Activated CD4-positive, alpha-beta memory T cell treated with anti-CD3 and anti-CD28 coated beads for 36 hours (primary cell): ENCODE data around the gene ZBTB20. TPM values are rescaled to one million over a fixed set of nuclear protein-coding genes. Genes with fewer than 3 reads are reported as not detected.

Experiments
- CTCF ChIA-PET: fragments of 350-600 bp; sonication (Branson Sonifier 250); formaldehyde crosslinking; loops from one replicate; lab custom pipeline; 2021; ENCODE audit warnings: antibody characterized with exemption, inconsistent platforms; lab: Charles Lee
- POLR2A ChIA-PET: fragments of 350-600 bp; sonication (Branson Sonifier 250); formaldehyde crosslinking; loops from one replicate; lab custom pipeline; 2021; ENCODE audit warnings: antibody characterized with exemption; lab: Charles Lee
- DNase-seq: peaks from one replicate; pipeline ENCODE4 v3.0.0-alpha.2; 2020
- H3K27ac Mint-ChIP-seq: one replicate; pipeline ENCODE4 v1.8.0; 2021; ENCODE audit warnings: mixed read lengths
- H3K27me3 Mint-ChIP-seq: one replicate; pipeline ENCODE4 v1.8.0; 2021; ENCODE audit warnings: mixed read lengths
- H3K36me3 Mint-ChIP-seq: one replicate; pipeline ENCODE4 v1.8.0; 2021; ENCODE audit warnings: mixed read lengths
- H3K4me1 Mint-ChIP-seq: one replicate; pipeline ENCODE4 v1.8.0; 2021; ENCODE audit warnings: low read depth, mixed read lengths
- H3K4me3 Mint-ChIP-seq: one replicate; pipeline ENCODE4 v1.8.0; 2021; ENCODE audit warnings: mild to moderate bottlenecking, mixed read lengths
- H3K9me3 Mint-ChIP-seq: one replicate; pipeline ENCODE4 v1.8.0; 2021; ENCODE audit warnings: mixed read lengths
- intact Hi-C: fragments of 100-400 bp; cut with micrococcal nuclease; formaldehyde crosslinking; loops from one replicate; pipeline ENCODE4 v1.15.1; 2023
- total RNA-seq, 2 experiments: library from RNA; stranded (reverse); gene quantifications; one replicate each; pipeline ENCODE4 v1.2.3, GENCODE V29; 2021

Gene ZBTB20
- total RNA-seq, 2 experiments from 2014 or later: 4.4 to 5.4 TPM

GRCh38 chr3:114447950-114448479 is 699.1 kb downstream of the ZBTB20 start:
- DNase-seq: no peak
- H3K27ac Mint-ChIP-seq: no peak overlapping the region
- H3K4me1 Mint-ChIP-seq: no peaks in the 10 kb centered on the region
- H3K9me3 Mint-ChIP-seq: no peaks in the 10 kb centered on the region
- no peak overlapping the region for H3K4me3 Mint-ChIP-seq
- intact Hi-C loops: no loop called here
- CTCF ChIA-PET: interaction anchor here (0.7 to 1.0 kb wide), 2 partner anchors 157 to 239 kb away, joined by 3 read pairs; no protein-coding TSS in a partner anchor
- no peaks in the 10 kb centered on the region for H3K27me3 Mint-ChIP-seq
- no peaks in the 10 kb centered on the region for H3K36me3 Mint-ChIP-seq
- POLR2A ChIA-PET: no interaction called here

GRCh38 chr3:114447545-114447944 is 699.5 kb downstream of the ZBTB20 start:
- Mint-ChIP-seq H3K9me3 (no peaks in the 10 kb centered on the region), H3K4me3 (no peak overlapping the region), H3K27me3 (no peaks in the 10 kb centered on the region), H3K27ac (no peak overlapping the region), H3K36me3 (no peaks in the 10 kb centered on the region), H3K4me1 (no peaks in the 10 kb centered on the region)
- no peak for DNase-seq
- ChIA-PET POLR2A (no interaction called here), CTCF (interaction anchor here (0.7 to 1.0 kb wide), 2 partner anchors 157 to 238 kb away, joined by 3 read pairs; no protein-coding TSS in a partner anchor)
- intact Hi-C loops: no loop called here

- Mint-ChIP-seq H3K27ac (no peak overlapping the region), H3K9me3 (no peaks in the 10 kb centered on the region), H3K4me1 (no peaks in the 10 kb centered on the region), H3K27me3 (no peaks in the 10 kb centered on the region), H3K4me3 (no peak overlapping the region), H3K36me3 (no peaks in the 10 kb centered on the region)
- DNase-seq: no peak
- intact Hi-C loops: no loop called here
- POLR2A ChIA-PET: no interaction called here
- CTCF ChIA-PET: interaction anchor here (0.6 kb wide), 1 partner anchor 11 kb away, joined by 3 read pairs; no protein-coding TSS in a partner anchor
These were observed 700.5 kb downstream of the ZBTB20 start for GRCh38 chr3:114446600-114446999.

GRCh38 chr3:114445233-114445632 is 701.9 kb downstream of the ZBTB20 start:
- intact Hi-C loops: no loop called here
- Mint-ChIP-seq H3K27ac (no peak overlapping the region), H3K9me3 (no peaks in the 10 kb centered on the region), H3K4me1 (no peaks in the 10 kb centered on the region), H3K36me3 (no peaks in the 10 kb centered on the region), H3K27me3 (no peaks in the 10 kb centered on the region), H3K4me3 (no peak overlapping the region)
- DNase-seq: no peak
- ChIA-PET POLR2A (no interaction called here), CTCF (no interaction called here)

GRCh38 chr3:114444216-114444615 is 702.9 kb downstream of the ZBTB20 start:
- DNase-seq: no peak

GRCh38 chr3:114442246-114442645 is 704.8 kb downstream of the ZBTB20 start:
- Mint-ChIP-seq H3K9me3 (no peaks in the 10 kb centered on the region), H3K4me3 (no peak overlapping the region), H3K36me3 (no peaks in the 10 kb centered on the region), H3K27ac (no peak overlapping the region), H3K4me1 (peaks cover 5% of the 10 kb centered on the region), H3K27me3 (no peaks in the 10 kb centered on the region)
- ChIA-PET CTCF (interaction anchor here (0.6 to 1.3 kb wide), 3 partner anchors 17 to 59 kb away, joined by 3 to 5 read pairs (median 3); no protein-coding TSS in a partner anchor), POLR2A (no interaction called here)
- intact Hi-C loops: no loop called here
- DNase-seq: no peak

More at GRCh38 chr3:114444216-114444615, 702.9 kb downstream of the ZBTB20 start:
- Mint-ChIP-seq H3K27me3 (no peaks in the 10 kb centered on the region), H3K36me3 (no peaks in the 10 kb centered on the region), H3K9me3 (no peaks in the 10 kb centered on the region), H3K27ac (no peak overlapping the region), H3K4me3 (no peak overlapping the region), H3K4me1 (no peaks in the 10 kb centered on the region)
- POLR2A ChIA-PET: no interaction called here
- CTCF ChIA-PET: no interaction called here
- intact Hi-C loops: no loop called here

- no peaks in the 10 kb centered on the region for H3K27me3 Mint-ChIP-seq
- H3K4me3 Mint-ChIP-seq: no peak overlapping the region
- ChIA-PET POLR2A (no interaction called here), CTCF (interaction anchor here (1.3 kb wide), 1 partner anchor 18 kb away, joined by 3 read pairs; no protein-coding TSS in a partner anchor)
- H3K27ac Mint-ChIP-seq: no peak overlapping the region
- intact Hi-C loops: no loop called here
- H3K9me3 Mint-ChIP-seq: no peaks in the 10 kb centered on the region
- H3K36me3 Mint-ChIP-seq: no peaks in the 10 kb centered on the region
- no peak for DNase-seq
- peaks cover 5% of the 10 kb centered on the region for H3K4me1 Mint-ChIP-seq
These were observed 705.7 kb downstream of the ZBTB20 start for GRCh38 chr3:114441386-114441785.

- H3K27ac Mint-ChIP-seq: no peak overlapping the region
- no peaks in the 10 kb centered on the region for H3K36me3 Mint-ChIP-seq
- POLR2A ChIA-PET: no interaction called here
- intact Hi-C loops: no loop called here
- no peaks in the 10 kb centered on the region for H3K27me3 Mint-ChIP-seq
- no peaks in the 10 kb centered on the region for H3K9me3 Mint-ChIP-seq
- no peak overlapping the region for H3K4me3 Mint-ChIP-seq
- H3K4me1 Mint-ChIP-seq: peaks cover 5% of the 10 kb centered on the region
- DNase-seq: no peak
- CTCF ChIA-PET: no interaction called here
These were observed 706.4 kb downstream of the ZBTB20 start for GRCh38 chr3:114440700-114441099.

GRCh38 chr3:114439284-114439683 is 707.8 kb downstream of the ZBTB20 start:
- no peak for DNase-seq
- intact Hi-C loops: no loop called here
- Mint-ChIP-seq H3K27me3 (no peaks in the 10 kb centered on the region), H3K27ac (no peak overlapping the region), H3K4me1 (peaks cover 5% of the 10 kb centered on the region), H3K9me3 (no peaks in the 10 kb centered on the region), H3K36me3 (no peaks in the 10 kb centered on the region), H3K4me3 (no peak overlapping the region)
- ChIA-PET CTCF (interaction anchor here (2.4 kb wide), 1 partner anchor 21 kb away, joined by 7 read pairs; no protein-coding TSS in a partner anchor), POLR2A (no interaction called here)

- no peaks in the 10 kb centered on the region for H3K36me3 Mint-ChIP-seq
- no peak overlapping the region for H3K27ac Mint-ChIP-seq
- peaks cover 5% of the 10 kb centered on the region for H3K4me1 Mint-ChIP-seq
- ChIA-PET POLR2A (no interaction called here), CTCF (interaction anchor here (0.7 to 2.4 kb wide), 2 partner anchors 19 to 90 kb away, joined by 3 to 7 read pairs; no protein-coding TSS in a partner anchor)
- no peak overlapping the region for H3K4me3 Mint-ChIP-seq
- H3K9me3 Mint-ChIP-seq: no peaks in the 10 kb centered on the region
- DNase-seq: no peak
- no peaks in the 10 kb centered on the region for H3K27me3 Mint-ChIP-seq
- intact Hi-C loops: no loop called here
These were observed 709.2 kb downstream of the ZBTB20 start for GRCh38 chr3:114437897-114438296.

GRCh38 chr3:114436182-114436581 is 710.9 kb downstream of the ZBTB20 start:
- Mint-ChIP-seq H3K27ac (no peak overlapping the region), H3K4me1 (peaks cover 5% of the 10 kb centered on the region), H3K36me3 (no peaks in the 10 kb centered on the region), H3K9me3 (no peaks in the 10 kb centered on the region), H3K4me3 (no peak overlapping the region), H3K27me3 (no peaks in the 10 kb centered on the region)
- no peak for DNase-seq
- intact Hi-C loops: no loop called here
- POLR2A ChIA-PET: no interaction called here
- CTCF ChIA-PET: interaction anchor here (1.4 kb wide), 1 partner anchor 17 kb away, joined by 6 read pairs; no protein-coding TSS in a partner anchor

- CTCF ChIA-PET: interaction anchor here (0.6 to 1.4 kb wide), 3 partner anchors 11 to 980 kb away, joined by 3 to 6 read pairs (median 3); no protein-coding TSS in a partner anchor
- POLR2A ChIA-PET: no interaction called here
- H3K9me3 Mint-ChIP-seq: no peaks in the 10 kb centered on the region
- H3K27ac Mint-ChIP-seq: no peak overlapping the region
- H3K4me3 Mint-ChIP-seq: no peak overlapping the region
- H3K36me3 Mint-ChIP-seq: no peaks in the 10 kb centered on the region
- intact Hi-C loops: loop anchor here (2.0 kb wide), 1 partner anchor 35 kb away; no protein-coding TSS in a partner anchor
- no peak for DNase-seq
- H3K4me1 Mint-ChIP-seq: peaks cover 5% of the 10 kb centered on the region
- H3K27me3 Mint-ChIP-seq: no peaks in the 10 kb centered on the region
These were observed 711.5 kb downstream of the ZBTB20 start for GRCh38 chr3:114435386-114436115.
